ENCODE results near the gene AMD1.

The AMD1 gene

GRCh38 chr6:110939429-110940200, 65.0 kb downstream of the AMD1 start:
- DNase-seq, result no peak

DNA sequence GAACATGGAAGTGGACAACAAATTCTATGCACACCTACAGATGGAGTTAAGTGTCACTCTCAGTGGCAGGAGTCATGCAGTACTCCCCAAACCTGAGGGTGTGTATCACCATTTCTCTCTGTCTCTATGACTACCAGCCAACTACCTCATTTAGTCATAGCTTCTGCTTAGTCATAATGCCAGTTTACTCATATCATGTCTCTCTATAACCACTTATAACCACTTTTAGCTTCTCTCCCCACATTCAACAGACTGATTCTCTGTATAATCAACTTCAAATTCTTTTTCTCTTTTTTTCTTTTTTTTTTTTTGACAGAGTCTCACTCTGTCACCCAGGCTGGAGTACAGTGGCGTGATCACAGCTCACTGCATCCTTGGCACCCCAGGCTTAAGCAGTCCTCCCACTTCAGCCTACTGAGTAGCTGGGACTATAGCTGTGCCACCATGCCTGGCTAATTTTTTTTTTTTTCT, 70.1 kb downstream of the AMD1 start:
- DNase-seq, result no peak

All from effector CD4-positive, alpha-beta T cell (primary cell).